Thoracic aorta (tissue), 2 donors: ENCODE measurements around the gene UNC93B1. TPM values are rescaled to one million over a fixed set of nuclear protein-coding genes. Genes with fewer than 3 reads are reported as not detected.
"Not testable (repeated sequence)": the region's sequence is repeated elsewhere in the genome, so short reads cannot be mapped to it uniquely, and the experiment has no call there.

Experiments
- ATAC-seq: fragments of 150-250 bp; one replicate; pipeline ENCODE4 v1.8.0; 2017; ENCODE audit warnings: low read depth; ENCODE audit not compliant: insufficient number of reproducible peaks, low FRiP score
- DNase-seq: peaks from one replicate; pipeline ENCODE4 v3.0.0-alpha.2; 2020; ENCODE audit warnings: low spot score
- H3K27ac ChIP-seq, 2 donors: fragments of 200-600 bp; sonication (generic); 1 replicate in 1 of 2; 2 replicates in 1 of 2; pipeline ENCODE4 v1.5.1; 2016; ENCODE audit warnings: mild to moderate bottlenecking in 2 of 2, moderate library complexity in 2 of 2
- H3K27me3 ChIP-seq: fragments of 200-600 bp; sonication (generic); replicated peaks from 2 replicates; pipeline ENCODE4 v1.6.0; 2016; ENCODE audit warnings: mild to moderate bottlenecking; ENCODE audit not compliant: insufficient read depth
- H3K36me3 ChIP-seq: fragments of 200-600 bp; sonication (generic); one replicate; pipeline ENCODE4 v1.5.1; 2016
- H3K4me1 ChIP-seq, 2 donors: fragments of 200-600 bp; sonication (generic); 1 replicate in 1 of 2; 2 replicates in 1 of 2; pipeline versions ENCODE4 v1.5.1 to v1.6.0; 2016; ENCODE audit warnings: low read depth in 2 of 2, mild to moderate bottlenecking in 1 of 2; ENCODE audit not compliant: control insufficient read depth in 1 of 2
- H3K4me3 ChIP-seq: fragments of 200-600 bp; sonication (generic); 2 replicates; pipeline ENCODE4 v1.5.1; 2016; ENCODE audit warnings: mild to moderate bottlenecking
- H3K9me3 ChIP-seq: fragments of 200-600 bp; sonication (generic); 2 replicates; pipeline ENCODE4 v1.5.1; 2016
- total RNA-seq, 2 donors: library from RNA; depleted of rRNA; stranded (reverse); fragments of >200 nt; gene quantifications; one replicate each; pipeline versions ENCODE4 v1.1.0 to v1.2.3, GENCODE V29; 2016
- TF ChIP-seq, protein P1 (sequence below): fragments of 200-600 bp; sonication (generic); IDR thresholded peaks from one replicate; pipeline ENCODE4 v1.5.1; 2019; ENCODE audit warnings: antibody characterized with exemption

Gene UNC93B1
- total RNA-seq, 2 donors from 2014 or later, result 39.6 to 72.4 TPM

DNA sequence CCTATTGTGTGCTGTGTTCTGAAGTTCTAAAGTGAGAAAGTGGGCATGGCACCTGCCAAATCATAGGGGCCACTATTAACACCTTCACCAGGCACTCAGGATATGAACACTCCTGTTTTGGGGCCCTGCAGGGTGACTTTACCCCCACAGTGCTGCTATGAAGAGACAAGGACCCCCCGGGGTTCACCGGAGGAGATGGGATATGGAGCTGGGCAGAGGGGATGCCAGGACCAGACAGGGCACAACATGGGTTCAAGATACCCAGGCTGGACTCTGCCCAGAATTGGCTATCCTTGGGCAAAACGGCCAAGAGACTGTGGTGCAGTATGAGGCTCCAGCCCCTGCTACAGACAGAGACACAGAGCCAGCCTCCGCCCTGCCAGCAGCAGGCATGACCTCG, 9.5 kb downstream of the UNC93B1 start:
- ATAC-seq, H3K4me1 ChIP-seq, H3K36me3 ChIP-seq, H3K9me3 ChIP-seq, H3K4me3 ChIP-seq, H3K27ac ChIP-seq, DNase-seq, H3K27me3 ChIP-seq: not testable (repeated sequence)

DNA sequence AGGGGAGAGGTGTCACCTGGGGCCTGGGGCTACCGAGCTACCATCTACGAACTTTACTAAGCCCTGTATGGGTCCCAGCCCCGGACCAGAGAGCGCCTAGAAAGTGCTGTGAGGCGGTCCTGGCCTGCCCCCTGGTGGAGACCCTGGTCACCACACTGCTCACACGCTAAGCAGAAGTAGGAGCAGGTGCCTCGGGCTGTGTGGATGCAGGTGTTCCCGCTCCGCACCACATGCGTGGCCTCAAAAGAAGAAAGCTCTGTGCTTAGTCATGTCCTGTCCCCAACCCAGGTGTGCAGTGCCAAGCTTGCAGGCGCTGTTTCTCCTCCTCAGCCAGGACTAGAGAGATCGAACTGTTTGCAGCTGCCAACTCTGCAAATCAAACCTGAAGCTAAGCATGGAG, 10.1 kb downstream of the UNC93B1 start:
- H3K4me3 ChIP-seq, H3K9me3 ChIP-seq, DNase-seq, H3K27ac ChIP-seq, H3K27me3 ChIP-seq, H3K4me1 ChIP-seq, ATAC-seq, H3K36me3 ChIP-seq: not testable (repeated sequence)
- TF ChIP-seq, protein P1, sequence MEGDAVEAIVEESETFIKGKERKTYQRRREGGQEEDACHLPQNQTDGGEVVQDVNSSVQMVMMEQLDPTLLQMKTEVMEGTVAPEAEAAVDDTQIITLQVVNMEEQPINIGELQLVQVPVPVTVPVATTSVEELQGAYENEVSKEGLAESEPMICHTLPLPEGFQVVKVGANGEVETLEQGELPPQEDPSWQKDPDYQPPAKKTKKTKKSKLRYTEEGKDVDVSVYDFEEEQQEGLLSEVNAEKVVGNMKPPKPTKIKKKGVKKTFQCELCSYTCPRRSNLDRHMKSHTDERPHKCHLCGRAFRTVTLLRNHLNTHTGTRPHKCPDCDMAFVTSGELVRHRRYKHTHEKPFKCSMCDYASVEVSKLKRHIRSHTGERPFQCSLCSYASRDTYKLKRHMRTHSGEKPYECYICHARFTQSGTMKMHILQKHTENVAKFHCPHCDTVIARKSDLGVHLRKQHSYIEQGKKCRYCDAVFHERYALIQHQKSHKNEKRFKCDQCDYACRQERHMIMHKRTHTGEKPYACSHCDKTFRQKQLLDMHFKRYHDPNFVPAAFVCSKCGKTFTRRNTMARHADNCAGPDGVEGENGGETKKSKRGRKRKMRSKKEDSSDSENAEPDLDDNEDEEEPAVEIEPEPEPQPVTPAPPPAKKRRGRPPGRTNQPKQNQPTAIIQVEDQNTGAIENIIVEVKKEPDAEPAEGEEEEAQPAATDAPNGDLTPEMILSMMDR, result peak; percentile 48

DNA sequence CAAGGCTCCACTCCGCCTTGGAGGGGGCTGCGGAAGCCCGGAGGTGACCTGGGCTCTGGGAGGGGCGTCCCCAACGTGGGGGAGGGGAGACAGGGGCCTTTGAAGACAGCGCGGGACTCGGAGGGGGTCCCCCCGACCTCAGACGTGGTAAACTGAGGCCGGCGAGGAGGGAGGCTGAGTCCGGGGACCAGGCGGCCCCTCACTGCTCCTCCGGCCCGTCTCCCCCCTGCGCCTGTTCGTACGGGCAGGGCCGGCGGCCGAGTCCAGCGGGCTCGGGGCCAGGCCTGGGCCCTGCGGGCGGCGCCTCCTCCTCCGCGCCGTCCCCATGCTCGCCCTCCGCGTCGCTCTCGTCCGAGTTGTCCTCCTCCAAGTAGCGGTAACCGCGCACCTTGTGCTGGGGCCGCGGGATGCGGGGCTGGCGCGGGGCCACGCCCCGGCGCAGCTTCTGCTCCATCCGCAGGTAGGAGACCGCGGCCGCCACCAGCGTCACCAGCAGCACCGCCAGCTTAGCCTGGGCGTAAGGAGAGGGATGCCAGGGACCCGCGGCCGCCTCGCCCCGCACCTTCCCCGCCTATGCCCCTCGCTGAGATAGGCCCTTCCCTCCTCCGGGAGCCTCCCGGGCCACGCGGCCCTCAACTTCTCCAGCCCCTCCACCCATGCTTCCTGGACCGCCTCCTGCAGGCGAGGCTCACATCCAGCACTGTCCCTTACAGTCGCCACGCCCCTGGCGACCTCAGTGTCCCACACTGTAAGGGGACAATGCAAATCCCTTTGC, 12.4 kb downstream of the UNC93B1 start:
- not testable (repeated sequence) for H3K9me3 ChIP-seq, H3K27me3 ChIP-seq, ATAC-seq, DNase-seq, H3K27ac ChIP-seq, H3K36me3 ChIP-seq, H3K4me1 ChIP-seq
- peak overlapping the region; percentile 47 for H3K4me3 ChIP-seq

DNA sequence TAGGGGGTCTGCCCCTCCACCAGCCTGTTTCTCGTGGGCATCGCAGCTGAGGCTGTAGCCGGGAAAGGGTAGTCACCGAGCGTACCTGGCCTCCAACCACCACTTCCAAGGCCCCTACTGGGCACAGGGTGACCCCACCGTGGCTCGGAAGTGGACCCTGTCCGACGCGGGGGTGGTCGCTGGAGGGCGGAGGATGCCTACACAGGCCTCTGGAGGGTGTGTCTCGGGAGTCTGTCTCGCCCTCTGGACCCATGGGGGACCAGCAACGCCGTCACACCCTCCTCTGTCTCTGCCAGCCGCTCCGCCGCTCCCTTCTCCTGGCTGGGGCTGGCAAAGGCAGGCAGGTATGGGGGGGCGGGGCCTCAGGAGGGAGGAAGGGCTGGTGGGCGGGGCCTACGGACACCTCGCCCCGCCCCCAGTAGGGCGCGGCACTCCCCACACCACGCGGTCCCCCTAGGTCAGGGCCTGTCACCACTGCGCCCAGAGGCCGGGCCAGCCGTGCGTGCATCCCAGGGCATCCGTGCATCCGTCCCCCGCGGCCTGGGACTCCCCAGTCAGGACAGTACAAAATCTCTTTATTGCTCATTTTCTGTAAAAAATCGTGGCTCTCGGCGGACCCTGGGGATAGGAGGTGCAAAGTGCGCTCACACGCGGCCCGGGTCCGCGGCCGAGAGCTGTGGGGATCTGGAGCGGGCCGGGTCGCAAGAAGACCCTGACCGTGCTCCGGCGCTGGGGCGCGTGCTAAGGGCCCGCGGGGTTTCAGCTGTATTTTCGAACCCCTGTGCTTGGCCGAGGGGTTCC, 13.2 kb downstream of the UNC93B1 start:
- not testable (repeated sequence) for H3K4me1 ChIP-seq, H3K27me3 ChIP-seq, DNase-seq, H3K36me3 ChIP-seq, ATAC-seq, H3K27ac ChIP-seq, H3K9me3 ChIP-seq
- peak overlapping the region; percentile 47 for H3K4me3 ChIP-seq

DNA sequence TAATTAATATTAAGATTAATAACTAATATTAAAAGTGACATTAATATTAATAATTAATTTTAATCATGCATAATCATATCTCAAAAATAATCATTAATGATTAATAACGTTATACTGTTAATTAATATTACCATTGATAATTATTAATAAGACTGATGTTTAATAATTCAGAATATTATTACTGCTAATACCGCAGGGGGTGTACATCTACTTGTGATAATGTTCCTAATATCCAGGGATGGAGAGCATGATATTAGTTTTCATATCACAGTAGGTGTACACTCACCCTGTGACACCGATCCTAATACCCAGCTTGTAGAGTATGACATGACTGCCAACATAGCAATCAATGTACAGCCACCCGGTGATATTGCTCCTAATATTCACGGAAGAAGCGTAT, 18.6 kb downstream of the UNC93B1 start:
- ATAC-seq, H3K9me3 ChIP-seq, DNase-seq, H3K27ac ChIP-seq, H3K36me3 ChIP-seq, H3K27me3 ChIP-seq, H3K4me3 ChIP-seq, H3K4me1 ChIP-seq: not testable (repeated sequence)

DNA sequence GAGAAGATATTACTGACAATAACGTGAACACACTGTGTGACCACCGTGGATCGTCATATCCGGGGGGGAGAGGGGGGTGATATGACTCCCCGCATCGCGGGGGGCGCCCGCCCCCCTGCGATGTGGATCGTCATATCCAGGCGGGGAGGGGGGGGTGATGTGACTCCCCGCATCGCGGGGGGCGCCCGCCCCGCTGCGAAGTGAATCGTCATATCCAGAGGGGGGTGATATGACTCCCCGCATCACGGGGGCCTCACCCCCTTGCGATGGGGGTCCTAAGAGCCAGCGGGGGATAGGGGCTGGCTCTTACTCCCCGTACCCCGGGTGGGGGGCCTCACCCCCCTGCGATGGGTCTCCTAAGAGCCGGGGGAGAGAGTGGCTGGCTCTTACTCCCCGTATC, 19.9 kb downstream of the UNC93B1 start:
- ATAC-seq (no peak), DNase-seq (no peak)
- Histone ChIP-seq H3K27me3 (no peaks in the 10 kb centered on the region), H3K36me3 (no peaks in the 10 kb centered on the region), H3K27ac (no peak overlapping the region), H3K4me1 (no peaks in the 10 kb centered on the region), H3K9me3 (no peaks in the 10 kb centered on the region), H3K4me3 (no peak overlapping the region)
- TF ChIP-seq, protein P1, result no peak

DNA sequence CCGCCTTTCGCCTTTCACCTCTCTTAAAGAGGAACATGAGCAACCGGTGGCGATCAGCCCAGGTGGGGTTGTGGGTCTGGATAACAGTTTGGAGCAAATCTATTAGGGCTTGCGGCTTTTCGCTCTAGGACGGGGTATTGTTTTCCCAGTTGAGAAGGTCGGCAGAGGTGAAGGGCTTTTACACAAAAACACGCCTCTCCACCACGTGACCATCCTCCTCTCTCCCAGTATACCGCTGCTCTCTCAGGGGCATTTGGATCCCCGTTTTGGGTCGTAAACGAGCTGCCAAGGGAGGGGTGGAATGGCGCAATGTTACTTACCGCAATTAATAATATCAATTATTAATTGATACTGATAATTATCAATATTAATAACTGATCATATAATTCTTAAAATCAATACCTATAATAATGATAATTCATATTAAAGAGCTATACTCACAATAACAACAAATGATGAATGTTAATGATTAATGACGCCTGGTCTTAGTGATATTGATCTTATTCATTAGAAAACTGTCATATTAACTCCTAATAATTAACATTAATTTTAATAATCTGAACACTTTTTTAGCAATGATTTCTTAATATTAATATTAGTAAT, 21.5 kb downstream of the UNC93B1 start:
- not testable (repeated sequence) for H3K27me3 ChIP-seq, H3K4me1 ChIP-seq, H3K4me3 ChIP-seq, H3K27ac ChIP-seq, H3K9me3 ChIP-seq, H3K36me3 ChIP-seq, DNase-seq, ATAC-seq

DNA sequence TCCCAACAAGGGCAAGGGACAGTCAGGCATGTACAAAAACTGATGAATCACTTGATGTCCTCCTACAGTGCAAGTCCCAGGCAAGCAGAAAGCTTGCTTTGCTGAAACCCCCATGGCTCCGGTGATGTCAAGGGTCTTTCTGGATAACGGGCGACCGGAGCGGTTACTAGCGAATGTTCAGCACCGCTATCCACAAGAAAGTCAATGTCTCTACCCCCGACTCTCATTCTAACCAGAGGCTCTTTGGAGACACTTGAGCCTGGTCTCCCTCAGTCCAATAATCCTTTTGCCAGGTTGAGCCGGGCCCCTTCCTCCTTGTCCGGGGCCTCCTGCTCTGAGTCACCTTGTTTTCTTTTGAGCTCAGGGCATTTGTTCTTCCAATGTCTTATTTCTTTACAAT, 22.7 kb downstream of the UNC93B1 start:
- not testable (repeated sequence) for H3K27ac ChIP-seq, DNase-seq, ATAC-seq, H3K36me3 ChIP-seq, H3K4me3 ChIP-seq, H3K9me3 ChIP-seq, H3K27me3 ChIP-seq, H3K4me1 ChIP-seq

DNA sequence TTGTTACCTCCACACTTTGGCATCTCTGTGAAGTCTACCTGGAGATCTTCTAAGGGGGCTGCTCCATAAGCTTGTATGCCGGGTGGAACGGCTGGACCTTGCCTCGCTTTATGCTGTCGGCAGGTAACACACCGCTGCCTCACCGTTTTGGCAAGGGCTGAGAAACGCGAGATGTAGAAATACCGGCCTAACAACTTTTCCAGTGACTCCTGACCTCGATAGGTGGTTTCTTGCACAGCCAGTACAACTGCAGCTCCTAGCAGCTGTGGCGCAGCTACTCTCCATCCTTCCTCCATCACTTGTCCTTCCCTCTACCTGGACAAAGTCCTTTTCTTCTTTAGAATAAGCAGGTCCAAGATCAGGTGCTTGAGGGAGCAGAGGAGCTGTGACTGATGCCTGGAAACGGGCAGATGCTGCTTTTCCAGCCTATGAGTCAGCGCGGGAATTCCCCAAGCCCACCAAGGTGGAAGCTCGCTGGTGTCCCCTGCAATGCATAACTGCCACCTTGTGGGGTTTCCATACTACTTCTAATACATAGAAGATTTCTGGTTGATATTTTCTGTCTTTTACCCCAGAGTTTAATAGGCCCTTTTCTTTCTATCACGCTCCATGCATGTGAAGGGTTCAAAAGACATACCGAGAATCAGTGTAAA, 25.0 kb downstream of the UNC93B1 start:
- H3K9me3 ChIP-seq, result not testable (repeated sequence)

DNA sequence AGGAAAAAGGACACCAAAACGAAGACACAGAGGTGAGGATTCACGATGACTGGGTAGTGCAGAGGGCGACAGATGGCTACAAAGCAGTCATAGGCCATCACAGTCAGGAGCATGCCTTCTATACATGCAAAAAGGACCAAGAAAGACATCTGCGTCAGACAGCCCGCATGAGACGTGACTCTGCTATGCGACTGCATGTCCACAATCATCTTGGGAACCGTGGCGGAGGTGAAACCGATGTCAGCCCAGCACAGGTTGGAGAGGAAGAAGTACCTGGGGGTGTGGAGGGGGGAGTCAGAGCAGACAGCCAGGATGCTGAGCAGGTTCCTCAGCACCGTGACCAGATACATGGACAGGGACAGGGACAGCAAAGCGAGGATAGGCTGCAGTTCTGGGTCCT, 29.2 kb downstream of the UNC93B1 start:
- H3K4me3 ChIP-seq, ATAC-seq, DNase-seq, H3K36me3 ChIP-seq, H3K27me3 ChIP-seq, H3K27ac ChIP-seq, H3K4me1 ChIP-seq, H3K9me3 ChIP-seq: not testable (repeated sequence)

More for the DNA sequence above, 25.0 kb downstream of the UNC93B1 start:
- H3K27ac ChIP-seq, H3K4me1 ChIP-seq, H3K4me3 ChIP-seq, H3K36me3 ChIP-seq, ATAC-seq, H3K27me3 ChIP-seq, DNase-seq: not testable (repeated sequence)
